ENCODE data around the gene USP8.

The USP8 gene

GRCh38 chr15:50543556-50543955 is 119.4 kb downstream of the USP8 start:
- DNase-seq (ENCODE audit: low read depth) = no peak

DNA sequence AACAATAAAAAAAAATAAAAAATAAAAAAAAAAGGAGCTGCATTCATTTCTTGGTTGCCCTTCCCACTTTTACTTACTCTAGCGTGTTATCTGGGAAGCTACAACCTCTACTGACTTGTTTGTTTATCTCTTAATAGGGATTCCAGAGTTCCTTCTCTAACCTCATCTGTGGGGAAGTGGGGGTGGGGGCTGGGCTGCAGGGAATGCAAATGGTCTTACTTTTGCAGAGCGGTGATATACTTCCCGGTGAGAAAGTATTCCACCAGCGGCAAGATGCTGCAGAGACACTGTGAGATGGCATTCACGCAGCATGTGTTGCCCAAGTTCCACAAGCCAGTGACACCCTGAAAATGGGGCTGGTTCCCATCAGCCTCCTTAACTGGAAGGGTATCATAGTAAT is 120.2 kb downstream of the USP8 start:
- DNase-seq (ENCODE audit: low read depth) = no peak

DNA sequence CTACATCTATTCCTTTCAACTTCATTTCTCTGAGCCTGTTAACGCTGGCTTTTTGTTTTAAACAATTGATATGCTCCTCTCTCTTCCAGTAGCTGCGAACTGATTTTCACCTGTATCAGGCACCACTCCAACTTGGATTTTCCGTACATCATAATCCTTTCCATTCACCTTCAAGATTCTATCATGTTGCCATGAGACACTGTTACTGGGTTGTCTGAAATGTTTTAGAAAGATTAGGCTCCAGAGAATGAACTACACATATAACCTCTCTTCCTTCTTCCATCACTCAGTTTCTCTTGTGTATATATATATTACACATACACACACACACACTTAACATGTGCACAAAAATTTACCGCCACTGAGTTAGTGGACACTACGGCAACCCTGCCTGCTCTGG is 122.4 kb downstream of the USP8 start, which contains the start of gene USP50:
Gene USP50, minus strand, starts transcription at position 101 of the 400 bp plus-strand sequence. CDS start 141 bp downstream, outside the sequence.
- DNase-seq (ENCODE audit: low read depth) = no peak

- DNase-seq (ENCODE audit: low read depth) = no peak
Observed at GRCh38 chr15:50549326-50549725, 125.1 kb downstream of the USP8 start.

DNA sequence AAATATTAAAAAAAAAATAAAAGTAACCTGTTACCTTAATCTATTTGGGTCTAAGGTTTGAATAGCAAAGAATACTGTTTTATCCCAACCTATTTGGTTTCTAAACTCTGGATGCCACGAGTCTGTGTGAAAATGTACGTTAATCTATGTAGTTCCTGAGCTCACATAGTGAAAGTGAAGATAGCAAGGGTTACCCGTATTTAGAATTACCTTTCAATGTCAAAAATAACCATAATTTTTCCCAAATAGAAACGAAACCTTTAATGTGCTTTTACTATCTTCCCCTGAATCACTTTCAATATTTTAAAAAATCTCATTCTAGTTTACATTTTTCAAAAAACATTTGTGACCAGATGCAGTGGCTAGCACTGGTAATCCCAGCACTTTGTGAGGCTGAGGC is 128.0 kb downstream of the USP8 start:
- no peak for DNase-seq (ENCODE audit: low read depth)

GRCh38 chr15:50556642-50557371 is 132.6 kb downstream of the USP8 start:
- no peak for DNase-seq (ENCODE audit: low read depth)

DNA sequence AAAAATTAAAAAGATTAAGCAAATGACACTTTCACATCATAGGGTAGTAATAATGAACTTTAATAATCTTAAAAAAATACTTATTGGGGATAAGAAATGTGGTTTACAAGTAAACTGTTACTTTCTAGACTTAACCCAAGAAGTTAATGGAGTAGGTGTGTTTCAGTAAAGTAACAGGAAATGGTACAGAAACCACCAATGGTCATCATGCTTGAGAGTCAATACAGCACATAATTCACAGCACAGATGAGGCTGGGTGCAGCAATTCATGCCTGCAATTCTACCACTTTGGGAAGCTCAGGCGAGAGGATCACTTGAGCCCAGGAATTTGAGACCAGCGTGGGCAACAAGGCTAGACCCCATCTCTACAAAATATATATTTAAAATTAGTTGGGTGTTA is 133.8 kb downstream of the USP8 start:
- DNase-seq (ENCODE audit: low read depth) = no peak

- DNase-seq (ENCODE audit: low read depth) = no peak
Observed at GRCh38 chr15:50562735-50563640, 138.8 kb downstream of the USP8 start.

DNA sequence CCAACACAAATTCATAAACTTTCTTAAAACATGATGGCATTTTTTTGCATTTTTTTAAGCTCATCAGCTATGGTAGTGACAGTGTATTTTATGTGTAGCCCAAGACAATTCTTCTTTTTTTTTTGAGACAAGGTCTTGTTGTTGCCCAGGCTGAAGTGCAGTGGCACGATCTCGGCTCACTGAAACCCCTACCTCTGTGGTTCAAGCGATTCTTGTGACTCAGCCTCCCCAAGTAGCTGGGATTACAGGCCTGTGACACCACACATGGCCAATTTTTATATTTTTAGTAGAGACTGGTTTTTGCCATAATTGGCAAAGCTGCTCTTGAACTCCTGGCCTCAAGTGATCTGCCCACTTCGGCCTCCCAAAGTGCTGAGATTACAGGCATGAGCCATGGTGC is 139.6 kb downstream of the USP8 start:
- DNase-seq (ENCODE audit: low read depth) = no peak
